GM20000 (cell line): Measurements from ENCODE around the gene CXCR3.
"Not testable (repeated sequence)": the region's sequence is repeated elsewhere in the genome, so short reads cannot be mapped to it uniquely, and the experiment has no call there.

ENCODE experiments used
- DNase-seq: peaks from one replicate; pipeline ENCODE4 v3.0.0; 2012; ENCODE audit warnings: low spot score
- CTCF ChIP-seq: IDR thresholded peaks from 2 replicates; pipeline ENCODE4 v1.5.1; 2012; ENCODE audit warnings: mild to moderate bottlenecking, control low read depth; ENCODE audit errors: extremely low read depth, missing control alignments

The CXCR3 gene

GRCh38 chrX:71650333-71650969 lies 32.1 kb upstream of the CXCR3 start:
- peak; percentile 40 for TF ChIP-seq CTCF
- DNase-seq, result peak; percentile 50

GRCh38 chrX:71644406-71644805 lies 26.1 kb upstream of the CXCR3 start:
- DNase-seq, result not testable (repeated sequence)

- no peak for DNase-seq
- TF ChIP-seq CTCF, result no peak
Observed at GRCh38 chrX:71640002-71640401, 21.7 kb upstream of the CXCR3 start.

DNA sequence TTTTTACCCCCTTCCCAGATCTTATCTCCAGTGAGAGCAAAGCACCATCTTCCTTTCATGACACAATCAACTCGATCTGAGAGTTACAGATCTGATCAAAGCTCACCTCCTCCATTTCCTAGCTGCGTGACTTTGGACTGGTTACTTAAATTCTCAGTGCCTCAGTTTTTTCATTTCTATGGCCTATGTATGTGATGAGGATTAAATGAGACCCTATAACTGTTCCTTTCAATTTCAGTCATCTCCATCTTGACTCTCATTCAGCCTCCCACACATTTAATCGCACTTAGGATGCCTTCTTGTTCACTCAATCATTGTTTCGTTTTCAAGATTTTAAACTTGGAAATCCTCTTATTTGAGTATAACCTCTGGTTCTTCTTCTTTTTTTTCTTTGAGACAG lies 20.1 kb upstream of the CXCR3 start:
- TF ChIP-seq CTCF, result no peak
- no peak for DNase-seq

GRCh38 chrX:71637848-71638247 lies 19.5 kb upstream of the CXCR3 start:
- no peak for TF ChIP-seq CTCF
- no peak for DNase-seq

DNA sequence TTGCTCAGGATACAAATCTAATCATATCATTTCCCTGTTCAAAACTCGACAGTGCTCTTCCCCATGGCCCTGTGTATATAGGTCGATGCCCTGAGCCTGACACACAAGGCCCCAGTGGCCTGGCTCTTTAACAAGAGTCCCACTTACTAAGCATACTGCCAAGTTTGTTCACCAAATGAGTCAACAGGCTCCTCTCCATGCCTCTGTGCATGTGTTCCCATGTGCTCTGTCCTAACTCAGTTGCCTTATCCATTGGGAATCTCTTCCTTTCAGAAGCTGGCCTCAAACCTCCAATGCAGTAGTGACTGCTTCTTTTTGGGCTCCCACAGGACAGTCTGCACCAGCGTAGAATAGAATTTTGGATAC lies 18.9 kb upstream of the CXCR3 start:
- no peak for DNase-seq
- no peak for TF ChIP-seq CTCF

DNA sequence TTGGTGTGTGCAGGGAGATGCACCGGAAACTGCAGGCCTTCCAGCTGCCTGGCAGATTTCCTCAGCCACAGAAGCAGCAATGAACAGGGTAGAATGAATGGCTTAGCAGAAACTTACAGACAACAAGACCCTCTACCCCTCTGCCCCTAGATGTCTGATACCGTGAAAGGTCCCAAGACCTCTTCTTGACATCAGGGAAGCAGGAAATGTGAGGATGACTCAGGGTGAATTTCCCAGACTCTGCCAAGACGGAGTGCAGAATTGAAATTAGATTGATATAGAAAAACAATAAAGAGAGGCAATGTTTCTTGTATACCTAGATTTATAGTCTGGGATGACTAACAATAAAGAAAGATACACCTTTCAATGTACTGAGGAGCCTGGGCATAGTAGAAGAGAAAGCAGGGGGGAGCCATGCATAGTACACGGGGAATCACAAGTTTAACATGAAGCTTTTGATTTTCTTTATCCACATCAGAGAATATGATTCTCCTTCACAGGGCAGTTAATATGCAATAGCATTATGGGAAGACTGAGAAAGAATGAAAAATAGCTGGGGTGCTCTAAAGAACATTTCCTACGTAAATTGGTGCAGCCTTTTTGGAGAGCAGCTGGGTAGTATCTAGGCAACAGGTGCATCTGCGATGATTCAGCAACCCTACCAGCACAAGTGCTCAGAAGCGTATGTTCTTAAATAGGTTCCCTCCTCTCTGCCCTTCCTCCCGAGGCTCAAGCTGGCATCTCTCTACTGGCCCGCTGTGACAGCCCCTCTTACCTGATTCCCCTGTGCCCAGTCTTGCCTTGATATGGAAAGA lies 18.3 kb upstream of the CXCR3 start:
- no peak for DNase-seq
- no peak for TF ChIP-seq CTCF

DNA sequence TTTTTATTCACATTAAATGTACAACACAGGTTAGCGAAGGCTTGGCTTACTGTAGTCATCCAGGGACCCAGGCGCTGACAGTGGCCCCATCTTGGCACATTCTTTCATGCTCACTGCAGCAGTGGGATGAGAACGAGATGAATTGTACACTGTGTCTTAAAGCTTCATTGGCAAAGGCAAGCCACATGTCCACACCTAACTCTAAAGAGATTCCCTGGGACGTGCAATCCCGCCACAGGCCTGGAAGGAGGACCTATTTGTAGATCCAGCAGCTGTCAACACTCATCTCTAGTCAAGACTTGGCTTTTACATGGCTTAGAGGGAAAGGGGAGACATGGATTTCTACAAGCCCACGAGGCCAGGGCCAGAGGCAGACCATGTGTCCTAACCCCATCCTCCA lies 16.1 kb upstream of the CXCR3 start:
- no peak for TF ChIP-seq CTCF
- no peak for DNase-seq
